EH (cell line): ENCODE results near the gene GTF3C2.
"Not testable (repeated sequence)": the region's sequence is repeated elsewhere in the genome, so short reads cannot be mapped to it uniquely, and the experiment has no call there.

Experiments
- DNase-seq: peaks from one replicate; pipeline ENCODE4 v3.0.0-alpha.2; 2015; ENCODE audit warnings: low read depth

The GTF3C2 gene

GRCh38 chr2:27322301-27322765 lies 34.2 kb downstream of the GTF3C2 start:
- peak; percentile 25 for DNase-seq

- peak; percentile 99 for DNase-seq
Measured at GRCh38 chr2:27320958-27321543, 35.5 kb downstream of the GTF3C2 start.

- not testable (repeated sequence) for DNase-seq
Measured at GRCh38 chr2:27319839-27320238, 36.7 kb downstream of the GTF3C2 start.

GRCh38 chr2:27316655-27317412 lies 39.7 kb downstream of the GTF3C2 start:
- no peak for DNase-seq

GRCh38 chr2:27315122-27315521 lies 41.4 kb downstream of the GTF3C2 start:
- no peak for DNase-seq

- no peak for DNase-seq
Measured at GRCh38 chr2:27314709-27315108, 41.9 kb downstream of the GTF3C2 start.

GRCh38 chr2:27313882-27314645 lies 42.5 kb downstream of the GTF3C2 start:
- DNase-seq, result no peak

GRCh38 chr2:27312152-27312551 lies 44.4 kb downstream of the GTF3C2 start:
- DNase-seq, result no peak

GRCh38 chr2:27309651-27310050 lies 46.9 kb downstream of the GTF3C2 start:
- no peak for DNase-seq

- DNase-seq, result peak; percentile 59
Measured at GRCh38 chr2:27308359-27308881, 48.1 kb downstream of the GTF3C2 start, which contains the start of gene UCN. Gene UCN, minus strand, starts transcription at chr2:27308445. Its CDS starts 550 bp downstream, at chr2:27307895.

GRCh38 chr2:27307545-27308358 lies 48.8 kb downstream of the GTF3C2 start:
- no peak for DNase-seq

- no peak for DNase-seq
Measured at GRCh38 chr2:27307287-27307544, 49.3 kb downstream of the GTF3C2 start.

GRCh38 chr2:27306573-27307286 lies 49.8 kb downstream of the GTF3C2 start:
- DNase-seq, result no peak

- no peak for DNase-seq
Measured at GRCh38 chr2:27306136-27306535, 50.4 kb downstream of the GTF3C2 start.

GRCh38 chr2:27305516-27305915 lies 51.0 kb downstream of the GTF3C2 start:
- DNase-seq, result no peak

GRCh38 chr2:27304488-27305240 lies 51.9 kb downstream of the GTF3C2 start:
- no peak for DNase-seq

GRCh38 chr2:27303093-27304025 lies 53.2 kb downstream of the GTF3C2 start:
- peak; percentile 78 for DNase-seq

GRCh38 chr2:27300606-27301005 lies 56.0 kb downstream of the GTF3C2 start:
- not testable (repeated sequence) for DNase-seq

GRCh38 chr2:27298391-27299080 lies 58.0 kb downstream of the GTF3C2 start:
- DNase-seq, result peak; percentile 56
